Type B pancreatic cell (in vitro differentiated cells): ENCODE measurements around the gene BMI1. TPM values are rescaled to one million over a fixed set of nuclear protein-coding genes. Genes with fewer than 3 reads are reported as not detected.

Source experiments
- DNase-seq: peaks from one replicate; pipeline ENCODE4 v3.0.0; 2021; ENCODE audit warnings: mixed read lengths; ENCODE audit not compliant: unreplicated experiment; ENCODE audit errors: extremely low spot score
- H3K27ac Mint-ChIP-seq: 2 replicates; pipeline ENCODE4 v1.8.0; 2021; ENCODE audit warnings: mild to moderate bottlenecking, mixed read lengths
- H3K27me3 Mint-ChIP-seq: 2 replicates; pipeline ENCODE4 v1.8.0; 2021; ENCODE audit warnings: mixed read lengths
- H3K36me3 Mint-ChIP-seq: 2 replicates; pipeline ENCODE4 v1.8.0; 2021; ENCODE audit warnings: mixed read lengths
- H3K4me1 Mint-ChIP-seq: one replicate; pipeline ENCODE4 v1.8.0; 2021; ENCODE audit warnings: mixed read lengths; ENCODE audit not compliant: unreplicated experiment
- H3K4me3 Mint-ChIP-seq: 2 replicates; pipeline ENCODE4 v1.8.0; 2021; ENCODE audit warnings: mild to moderate bottlenecking, mixed read lengths
- H3K9me3 Mint-ChIP-seq: 2 replicates; pipeline ENCODE4 v1.8.0; 2021; ENCODE audit warnings: mixed read lengths
- CTCF ChIP-seq: fragments of 200-600 bp; sonication (generic); conservative IDR thresholded peaks from 2 replicates; pipeline ENCODE4 v1.5.0; 2021; ENCODE audit warnings: antibody characterized with exemption, mild to moderate bottlenecking
- total RNA-seq: library from RNA; stranded (reverse); gene quantifications from 2 replicates; pipeline ENCODE4 v1.2.1, GENCODE V29; 2021; ENCODE audit warnings: low replicate concordance

The BMI1 gene
- total RNA-seq, 1 donor from 2014 or later: 36.6 TPM

- TF ChIP-seq CTCF: no peak
- H3K27me3 Mint-ChIP-seq: peaks cover 51% of the 10 kb centered on the region
- DNase-seq: no peak
- peaks cover 39% of the 10 kb centered on the region for H3K4me1 Mint-ChIP-seq
- no peaks in the 10 kb centered on the region for H3K9me3 Mint-ChIP-seq
- H3K27ac Mint-ChIP-seq: peak overlapping the region; percentile 82
- H3K4me3 Mint-ChIP-seq: peak overlapping the region; percentile 93
- H3K36me3 Mint-ChIP-seq: peaks cover 15% of the 10 kb centered on the region
These were observed 3.5 kb downstream of the BMI1 start for GRCh38 chr10:22324413-22324812.

GRCh38 chr10:22324893-22325271, 4.0 kb downstream of the BMI1 start:
- peaks cover 36% of the 10 kb centered on the region for H3K4me1 Mint-ChIP-seq
- H3K27ac Mint-ChIP-seq: peak overlapping the region; percentile 82
- DNase-seq: no peak
- peaks cover 51% of the 10 kb centered on the region for H3K27me3 Mint-ChIP-seq
- no peaks in the 10 kb centered on the region for H3K9me3 Mint-ChIP-seq
- no peak for TF ChIP-seq CTCF
- peaks cover 20% of the 10 kb centered on the region for H3K36me3 Mint-ChIP-seq
- peak overlapping the region; percentile 93 for H3K4me3 Mint-ChIP-seq

GRCh38 chr10:22325272-22326144, 4.6 kb downstream of the BMI1 start:
- DNase-seq: peak; percentile 84
- H3K27me3 Mint-ChIP-seq: peaks cover 46% of the 10 kb centered on the region

DNA sequence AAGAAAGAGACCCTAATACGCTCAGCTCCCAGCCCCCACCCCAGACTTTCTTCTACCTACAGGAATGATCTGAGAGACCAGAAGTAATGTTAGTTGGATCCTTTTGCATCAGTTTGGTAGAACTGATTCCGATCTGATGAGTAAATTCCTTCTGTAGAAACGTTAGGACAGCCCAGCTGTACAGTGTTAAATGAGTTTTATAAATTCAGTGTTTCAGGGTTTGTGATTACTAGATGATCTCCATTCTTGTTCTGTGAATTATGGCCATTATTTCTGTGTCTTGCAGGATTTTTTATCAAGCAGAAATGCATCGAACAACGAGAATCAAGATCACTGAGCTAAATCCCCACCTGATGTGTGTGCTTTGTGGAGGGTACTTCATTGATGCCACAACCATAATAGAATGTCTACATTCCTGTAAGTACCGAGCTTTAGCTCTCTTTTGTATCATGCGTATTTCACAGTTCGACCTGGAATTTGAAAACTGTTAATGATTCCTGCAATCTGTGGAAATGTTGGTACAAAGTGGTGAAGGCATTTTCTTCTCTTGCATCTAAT, 5.3 kb downstream of the BMI1 start:
- peaks cover 52% of the 10 kb centered on the region for H3K27me3 Mint-ChIP-seq
- TF ChIP-seq CTCF: no peak
- DNase-seq: no peak
- H3K27ac Mint-ChIP-seq: peak overlapping the region; percentile 51
- no peaks in the 10 kb centered on the region for H3K9me3 Mint-ChIP-seq
- peaks cover 32% of the 10 kb centered on the region for H3K4me1 Mint-ChIP-seq
- peaks cover 17% of the 10 kb centered on the region for H3K36me3 Mint-ChIP-seq
- H3K4me3 Mint-ChIP-seq: peak overlapping the region; percentile 85

More at GRCh38 chr10:22325272-22326144, 4.6 kb downstream of the BMI1 start:
- TF ChIP-seq CTCF: peak; percentile 51
- Mint-ChIP-seq H3K4me1 (peaks cover 32% of the 10 kb centered on the region), H3K4me3 (peak overlapping the region; percentile 93), H3K36me3 (peaks cover 17% of the 10 kb centered on the region), H3K9me3 (no peaks in the 10 kb centered on the region), H3K27ac (peak overlapping the region; percentile 82)

GRCh38 chr10:22329150-22329549, 8.3 kb downstream of the BMI1 start:
- H3K4me3 Mint-ChIP-seq: no peak overlapping the region
- no peak overlapping the region for H3K27ac Mint-ChIP-seq
- H3K36me3 Mint-ChIP-seq: peaks cover 17% of the 10 kb centered on the region
- TF ChIP-seq CTCF: no peak
- peaks cover 58% of the 10 kb centered on the region for H3K27me3 Mint-ChIP-seq
- peaks cover 20% of the 10 kb centered on the region for H3K4me1 Mint-ChIP-seq
- no peaks in the 10 kb centered on the region for H3K9me3 Mint-ChIP-seq
- no peak for DNase-seq
